Fibroblast of pulmonary artery (primary cell): ENCODE measurements around the gene STKLD1.

Experiments used
- DNase-seq: peaks from one replicate; pipeline ENCODE4 v3.0.0-alpha.2; 2010; ENCODE audit warnings: low read depth
- H3K4me3 ChIP-seq: replicated peaks from 2 replicates; pipeline ENCODE4 v1.5.1; 2011; ENCODE audit warnings: low read depth, mild to moderate bottlenecking, control low read depth, low read length, moderate library complexity
- TF ChIP-seq, protein P1 (sequence below): IDR thresholded peaks from 2 replicates; pipeline ENCODE4 v1.5.1; 2011; ENCODE audit warnings: mild to moderate bottlenecking, control low read depth, low read length, inconsistent platforms; ENCODE audit errors: missing control alignments

STKLD1 gene

DNA sequence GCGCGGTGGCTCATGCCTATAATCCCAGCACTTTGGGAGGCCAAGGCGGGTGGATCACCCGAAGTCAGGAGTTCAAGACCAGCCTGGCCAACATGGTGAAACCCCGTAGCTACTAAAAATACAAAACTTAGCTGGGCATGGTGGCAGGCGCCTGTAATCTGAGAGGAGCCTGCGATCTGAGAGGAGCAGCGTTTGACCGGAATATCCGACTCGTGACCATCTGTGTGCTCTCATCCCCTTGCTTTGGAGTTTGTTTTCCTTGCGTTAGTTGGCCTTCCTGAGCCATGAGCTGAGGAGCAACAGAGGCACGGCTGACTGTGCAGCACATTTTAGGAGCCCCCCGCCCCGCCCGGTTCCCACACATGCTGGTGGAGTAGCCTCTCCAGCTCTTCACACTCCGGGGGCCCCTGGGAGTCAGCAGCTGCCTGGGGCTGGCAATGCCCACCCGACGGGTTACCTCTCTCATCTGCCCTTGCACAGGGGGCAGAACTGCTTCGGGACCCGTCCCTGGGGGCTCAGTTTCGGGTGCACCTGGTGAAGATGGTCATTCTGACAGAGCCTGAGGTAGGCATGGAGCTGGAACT is 49.0 kb downstream of the STKLD1 start:
- TF ChIP-seq, protein P1, sequence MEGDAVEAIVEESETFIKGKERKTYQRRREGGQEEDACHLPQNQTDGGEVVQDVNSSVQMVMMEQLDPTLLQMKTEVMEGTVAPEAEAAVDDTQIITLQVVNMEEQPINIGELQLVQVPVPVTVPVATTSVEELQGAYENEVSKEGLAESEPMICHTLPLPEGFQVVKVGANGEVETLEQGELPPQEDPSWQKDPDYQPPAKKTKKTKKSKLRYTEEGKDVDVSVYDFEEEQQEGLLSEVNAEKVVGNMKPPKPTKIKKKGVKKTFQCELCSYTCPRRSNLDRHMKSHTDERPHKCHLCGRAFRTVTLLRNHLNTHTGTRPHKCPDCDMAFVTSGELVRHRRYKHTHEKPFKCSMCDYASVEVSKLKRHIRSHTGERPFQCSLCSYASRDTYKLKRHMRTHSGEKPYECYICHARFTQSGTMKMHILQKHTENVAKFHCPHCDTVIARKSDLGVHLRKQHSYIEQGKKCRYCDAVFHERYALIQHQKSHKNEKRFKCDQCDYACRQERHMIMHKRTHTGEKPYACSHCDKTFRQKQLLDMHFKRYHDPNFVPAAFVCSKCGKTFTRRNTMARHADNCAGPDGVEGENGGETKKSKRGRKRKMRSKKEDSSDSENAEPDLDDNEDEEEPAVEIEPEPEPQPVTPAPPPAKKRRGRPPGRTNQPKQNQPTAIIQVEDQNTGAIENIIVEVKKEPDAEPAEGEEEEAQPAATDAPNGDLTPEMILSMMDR: no peak
- DNase-seq: no peak
- H3K4me3 ChIP-seq: no peak overlapping the region

DNA sequence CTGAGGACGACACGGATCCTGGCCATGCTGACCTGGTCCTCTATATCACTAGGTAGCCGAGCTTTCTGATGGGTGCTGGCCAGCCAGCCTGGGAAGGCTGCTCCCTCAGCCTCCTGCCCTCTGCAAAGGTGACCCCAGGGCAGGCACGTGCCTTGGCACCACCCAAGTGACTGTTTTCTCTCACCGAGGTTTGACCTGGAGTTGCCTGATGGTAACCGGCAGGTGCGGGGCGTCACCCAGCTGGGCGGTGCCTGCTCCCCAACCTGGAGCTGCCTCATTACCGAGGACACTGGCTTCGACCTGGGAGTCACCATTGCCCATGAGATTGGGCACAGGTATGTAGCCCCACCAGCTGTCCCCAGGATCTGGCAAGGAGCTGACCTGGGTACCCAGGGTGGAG is 49.8 kb downstream of the STKLD1 start:
- TF ChIP-seq, protein P1: no peak
- no peak for DNase-seq
- H3K4me3 ChIP-seq: no peak overlapping the region

- DNase-seq: no peak
- TF ChIP-seq, protein P1: no peak
- H3K4me3 ChIP-seq: no peak overlapping the region
Measured at GRCh38 chr9:133427658-133428348, 51.6 kb downstream of the STKLD1 start.

GRCh38 chr9:133428617-133429101 is 52.5 kb downstream of the STKLD1 start:
- no peak for DNase-seq
- TF ChIP-seq, protein P1: no peak
- H3K4me3 ChIP-seq: no peak overlapping the region

DNA sequence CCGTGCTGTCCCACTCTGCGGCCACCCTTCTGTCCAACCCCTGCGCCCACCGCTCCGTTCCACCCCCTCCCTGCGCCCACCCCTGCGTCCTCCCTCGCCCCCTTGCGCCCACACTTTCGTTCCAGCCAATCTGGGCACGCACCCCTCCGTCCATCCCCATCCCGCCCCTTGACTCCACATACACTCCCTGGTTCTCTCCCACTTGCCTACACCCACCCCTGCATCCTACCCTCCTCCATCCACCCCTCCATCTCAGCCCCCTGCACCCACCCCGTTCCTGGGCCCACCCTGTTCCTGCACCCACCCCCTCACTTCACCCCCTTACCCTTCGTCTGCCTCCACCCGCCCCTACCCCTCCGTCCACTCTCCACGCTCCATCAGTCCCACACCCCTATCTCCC is 53.0 kb downstream of the STKLD1 start:
- H3K4me3 ChIP-seq: no peak overlapping the region
- DNase-seq: no peak
- TF ChIP-seq, protein P1: no peak

GRCh38 chr9:133429641-133430161 is 53.5 kb downstream of the STKLD1 start:
- DNase-seq: peak; percentile 19
- no peak overlapping the region for H3K4me3 ChIP-seq
- TF ChIP-seq, protein P1: peak; percentile 39
